ENCODE measurements around the gene CCSER1. TPM values are rescaled to one million over a fixed set of nuclear protein-coding genes. Genes with fewer than 3 reads are reported as not detected.

Gene CCSER1
- total and polyA plus RNA-seq, 10 donors = 1.3 to 30.4 (median 20.4) TPM

DNA sequence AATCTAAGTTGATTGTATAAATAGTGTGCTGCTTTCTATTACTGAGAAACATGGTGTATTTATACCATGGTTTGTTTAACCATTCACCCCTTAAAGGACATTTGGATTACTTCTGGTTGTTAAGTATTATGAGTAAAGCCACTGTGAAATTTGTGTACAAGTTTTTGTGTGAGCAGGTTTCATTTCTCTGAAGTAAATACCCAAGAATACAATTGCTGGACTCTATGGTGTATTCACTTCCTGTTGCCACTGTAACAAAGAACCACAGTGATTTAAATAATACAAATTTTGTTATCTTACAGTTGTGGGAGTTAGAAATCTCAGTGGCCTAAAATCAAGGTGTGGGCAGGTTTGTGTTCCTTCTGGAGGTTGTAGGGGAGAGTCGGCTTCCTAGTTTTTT lies 869.6 kb downstream of the CCSER1 start:
- H3K4me3 ChIP-seq = no peak overlapping the region
- no peak for TF ChIP-seq POLR2A (IDR thresholded peaks at IDR 0.05)
- no peak for TF ChIP-seq POLR2AphosphoS5 (IDR thresholded peaks at IDR 0.05)
- TF ChIP-seq CTCF (IDR thresholded peaks at IDR 0.05 in 8 of 11, conservative IDR thresholded peaks at IDR 0.05 in 3 of 11) = no peak
- intact Hi-C loops (cut with DNase I; ENCODE audit: low total_unique reads) = no loop called here
- no peaks in the 10 kb centered on the region for H3K27me3 ChIP-seq (replicated peaks in 1 of 7)
- H3K9me3 ChIP-seq = peaks cover 0 to 6% (median 0%) of the 10 kb centered on the region in 8 donors
- no peaks in the 10 kb centered on the region for H3K36me3 ChIP-seq
- H3K27ac ChIP-seq = no peak overlapping the region
- no peaks in the 10 kb centered on the region for H3K4me1 ChIP-seq
- no peak for DNase-seq
- WGBS, 5 donors = 50 to 97% (median 91%) methylated on average over 1 of the region's 1 CpG

DNA sequence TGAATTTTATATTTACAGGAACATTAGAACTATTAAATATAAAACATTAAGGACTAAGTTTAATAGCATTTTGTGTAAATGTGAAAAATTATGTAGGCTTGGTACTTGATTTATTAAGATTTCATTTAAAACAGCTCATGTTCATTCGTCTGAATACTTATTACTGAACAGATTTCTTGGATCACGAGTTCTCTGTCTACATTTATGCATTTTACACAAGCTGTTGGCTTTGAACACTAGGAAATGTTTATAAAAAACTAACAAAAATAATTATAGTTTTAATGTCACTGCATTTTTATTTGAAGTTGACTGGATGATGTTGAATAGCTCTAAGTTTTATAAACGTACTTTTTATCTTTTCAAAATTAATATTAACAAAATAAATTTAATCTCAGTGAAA lies 888.7 kb downstream of the CCSER1 start:
- intact Hi-C loops (cut with DNase I; ENCODE audit: low total_unique reads) = no loop called here
- TF ChIP-seq POLR2A (IDR thresholded peaks at IDR 0.05) = no peak
- no peak for TF ChIP-seq CTCF (IDR thresholded peaks at IDR 0.05 in 8 of 11, conservative IDR thresholded peaks at IDR 0.05 in 3 of 11)
- TF ChIP-seq POLR2AphosphoS5 (IDR thresholded peaks at IDR 0.05) = no peak
- Histone ChIP-seq H3K9me3 (no peaks in the 10 kb centered on the region), H3K27ac (no peak overlapping the region), H3K4me3 (no peak overlapping the region), H3K27me3 (replicated peaks in 1 of 7) (no peaks in the 10 kb centered on the region), H3K4me1 (no peaks in the 10 kb centered on the region), H3K36me3 (no peaks in the 10 kb centered on the region)
- no peak for DNase-seq
- whole genome bisulfite sequencing, 5 donors = 61 to 72% (median 69%) methylated on average over 3 of the region's 3 CpGs

- no peaks in the 10 kb centered on the region for H3K9me3 ChIP-seq
- intact Hi-C loops (cut with DNase I; ENCODE audit: low total_unique reads) = no loop called here
- H3K27me3 ChIP-seq (replicated peaks in 1 of 7) = no peaks in the 10 kb centered on the region
- WGBS, 5 donors = 54 to 71% (median 61%) methylated on average over 1 of the region's 1 CpG
- H3K4me3 ChIP-seq = no peak overlapping the region
- no peak for DNase-seq
- H3K36me3 ChIP-seq = no peaks in the 10 kb centered on the region
- no peaks in the 10 kb centered on the region for H3K4me1 ChIP-seq
- no peak overlapping the region for H3K27ac ChIP-seq
- no peak for TF ChIP-seq POLR2A (IDR thresholded peaks at IDR 0.05)
These were observed 892.3 kb downstream of the CCSER1 start for GRCh38 chr4:91019513-91019912.

GRCh38 chr4:91025241-91026148 lies 898.3 kb downstream of the CCSER1 start:
- TF ChIP-seq POLR2AphosphoS5 (IDR thresholded peaks at IDR 0.05) (no peak), POLR2A (IDR thresholded peaks at IDR 0.05) (no peak), CTCF (IDR thresholded peaks at IDR 0.05 in 8 of 11, conservative IDR thresholded peaks at IDR 0.05 in 3 of 11) (no peak)
- Histone ChIP-seq H3K36me3 (no peaks in the 10 kb centered on the region), H3K4me3 (no peak overlapping the region), H3K27me3 (replicated peaks in 1 of 7) (no peaks in the 10 kb centered on the region), H3K4me1 (no peaks in the 10 kb centered on the region), H3K27ac (no peak overlapping the region), H3K9me3 (no peaks in the 10 kb centered on the region)
- intact Hi-C loops (cut with DNase I; ENCODE audit: low total_unique reads) = no loop called here
- no peak for DNase-seq
